Activated naive CD4-positive, alpha-beta T cell (primary cell): ENCODE measurements around the gene EPAS1.

ENCODE experiments used
- DNase-seq, 4 experiments: peaks; one replicate each; lab custom pipeline; 2025; lab: John Stamatoyannopoulos, UW

The EPAS1 gene

GRCh38 chr2:46296840-46297545 is at the start of gene EPAS1:
TSS of gene EPAS1 (plus strand) at chr2:46297407. CDS start at chr2:46297912, 505 bp downstream.
- DNase-seq: peak; percentile 30 to 68 (median 38)

- DNase-seq: no peak
Observed at GRCh38 chr2:46248171-46248570, 49.0 kb upstream of the EPAS1 start.

GRCh38 chr2:46249654-46250053 is 47.6 kb upstream of the EPAS1 start:
- DNase-seq: no peak

GRCh38 chr2:46252891-46253659 is 44.1 kb upstream of the EPAS1 start:
- no peak for DNase-seq

- no peak for DNase-seq
Observed at GRCh38 chr2:46254474-46254873, 42.7 kb upstream of the EPAS1 start.

GRCh38 chr2:46256563-46257142 is 40.6 kb upstream of the EPAS1 start:
- no peak for DNase-seq

- DNase-seq: no peak
Observed at GRCh38 chr2:46257476-46257875, 39.7 kb upstream of the EPAS1 start.

GRCh38 chr2:46257980-46258379 is 39.2 kb upstream of the EPAS1 start:
- no peak for DNase-seq

- no peak for DNase-seq
Observed at GRCh38 chr2:46258937-46259776, 38.0 kb upstream of the EPAS1 start.

GRCh38 chr2:46259777-46260168 is 37.4 kb upstream of the EPAS1 start:
- DNase-seq: no peak

GRCh38 chr2:46260305-46260704 is 36.9 kb upstream of the EPAS1 start:
- no peak for DNase-seq

GRCh38 chr2:46262248-46262938 is 34.8 kb upstream of the EPAS1 start:
- DNase-seq: no peak

- DNase-seq: no peak
Observed at GRCh38 chr2:46263347-46263746, 33.9 kb upstream of the EPAS1 start.

- no peak for DNase-seq
Observed at GRCh38 chr2:46264447-46264846, 32.8 kb upstream of the EPAS1 start.

- no peak for DNase-seq
Observed at GRCh38 chr2:46266134-46266533, 31.1 kb upstream of the EPAS1 start.

GRCh38 chr2:46267616-46268015 is 29.6 kb upstream of the EPAS1 start:
- no peak for DNase-seq

GRCh38 chr2:46268196-46268595 is 29.0 kb upstream of the EPAS1 start:
- no peak for DNase-seq

- DNase-seq: no peak
Observed at GRCh38 chr2:46269001-46269400, 28.2 kb upstream of the EPAS1 start.

GRCh38 chr2:46269544-46270273 is 27.5 kb upstream of the EPAS1 start:
- no peak for DNase-seq

GRCh38 chr2:46270384-46270783 is 26.8 kb upstream of the EPAS1 start:
- DNase-seq: no peak
